Neural cell (in vitro differentiated cells): Measurements from ENCODE around the gene FSIP1.

Experiments used
- EP300 ChIP-seq: fragments of 450-650 bp; conservative IDR thresholded peaks from 2 replicates; pipeline ENCODE4 v1.6.1; 2014; ENCODE audit warnings: antibody characterized with exemption, mild to moderate bottlenecking, moderate library complexity; ENCODE audit not compliant: poor library complexity, severe bottlenecking
- EZH2 ChIP-seq: fragments of 200-600, 300-800 bp; shearing (Covaris generic), sonication (generic); IDR thresholded peaks from 2 replicates; pipeline ENCODE4 v1.6.1; 2014; ENCODE audit warnings: antibody characterized with exemption, low read length, borderline replicate concordance, mild to moderate bottlenecking; ENCODE audit not compliant: insufficient read depth, poor library complexity, severe bottlenecking
- RAD21 ChIP-seq: fragments of 450-650 bp; conservative IDR thresholded peaks from 2 replicates; pipeline ENCODE4 v1.6.1; 2014; ENCODE audit warnings: antibody characterized with exemption, mild to moderate bottlenecking, moderate library complexity
- SMC3 ChIP-seq: fragments of 450-650 bp; conservative IDR thresholded peaks from 2 replicates; pipeline ENCODE4 v1.6.1; 2014; ENCODE audit warnings: antibody characterized with exemption, mild to moderate bottlenecking, moderate library complexity; ENCODE audit not compliant: poor library complexity
- TF ChIP-seq, protein P1 (sequence below): fragments of 450-650 bp; IDR thresholded peaks from 2 replicates; pipeline ENCODE4 v1.5.1; 2014; ENCODE audit warnings: antibody characterized with exemption, mild to moderate bottlenecking, moderate library complexity; ENCODE audit not compliant: poor library complexity, severe bottlenecking
- TF ChIP-seq, protein P2 (sequence below): IDR thresholded peaks from 2 replicates; pipeline ENCODE4 v1.6.1; 2012; ENCODE audit warnings: borderline replicate concordance

DNA sequence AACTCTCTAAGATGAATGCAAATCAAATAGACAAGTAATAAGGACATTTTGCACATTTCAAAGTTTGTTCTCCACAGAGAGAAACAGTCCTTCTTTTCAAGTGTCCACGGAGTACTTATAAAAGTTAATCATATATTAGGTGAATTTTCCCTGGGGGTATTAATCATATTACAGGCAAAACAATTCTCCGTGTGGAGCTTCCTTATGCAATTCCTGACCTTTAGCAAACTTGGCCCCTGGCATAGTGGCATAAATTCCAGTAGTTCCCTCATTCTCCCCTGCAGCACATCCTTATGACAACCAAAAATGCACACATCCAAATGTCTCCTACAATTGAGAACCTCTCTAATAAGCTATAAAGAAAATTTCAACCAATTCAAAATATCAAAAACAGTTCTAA lies 34.4 kb downstream of the FSIP1 start:
- TF ChIP-seq, protein P1, sequence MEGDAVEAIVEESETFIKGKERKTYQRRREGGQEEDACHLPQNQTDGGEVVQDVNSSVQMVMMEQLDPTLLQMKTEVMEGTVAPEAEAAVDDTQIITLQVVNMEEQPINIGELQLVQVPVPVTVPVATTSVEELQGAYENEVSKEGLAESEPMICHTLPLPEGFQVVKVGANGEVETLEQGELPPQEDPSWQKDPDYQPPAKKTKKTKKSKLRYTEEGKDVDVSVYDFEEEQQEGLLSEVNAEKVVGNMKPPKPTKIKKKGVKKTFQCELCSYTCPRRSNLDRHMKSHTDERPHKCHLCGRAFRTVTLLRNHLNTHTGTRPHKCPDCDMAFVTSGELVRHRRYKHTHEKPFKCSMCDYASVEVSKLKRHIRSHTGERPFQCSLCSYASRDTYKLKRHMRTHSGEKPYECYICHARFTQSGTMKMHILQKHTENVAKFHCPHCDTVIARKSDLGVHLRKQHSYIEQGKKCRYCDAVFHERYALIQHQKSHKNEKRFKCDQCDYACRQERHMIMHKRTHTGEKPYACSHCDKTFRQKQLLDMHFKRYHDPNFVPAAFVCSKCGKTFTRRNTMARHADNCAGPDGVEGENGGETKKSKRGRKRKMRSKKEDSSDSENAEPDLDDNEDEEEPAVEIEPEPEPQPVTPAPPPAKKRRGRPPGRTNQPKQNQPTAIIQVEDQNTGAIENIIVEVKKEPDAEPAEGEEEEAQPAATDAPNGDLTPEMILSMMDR: no peak
- TF ChIP-seq EZH2 (no peak), RAD21 (no peak), SMC3 (no peak), EP300 (no peak)
- TF ChIP-seq, protein P2, sequence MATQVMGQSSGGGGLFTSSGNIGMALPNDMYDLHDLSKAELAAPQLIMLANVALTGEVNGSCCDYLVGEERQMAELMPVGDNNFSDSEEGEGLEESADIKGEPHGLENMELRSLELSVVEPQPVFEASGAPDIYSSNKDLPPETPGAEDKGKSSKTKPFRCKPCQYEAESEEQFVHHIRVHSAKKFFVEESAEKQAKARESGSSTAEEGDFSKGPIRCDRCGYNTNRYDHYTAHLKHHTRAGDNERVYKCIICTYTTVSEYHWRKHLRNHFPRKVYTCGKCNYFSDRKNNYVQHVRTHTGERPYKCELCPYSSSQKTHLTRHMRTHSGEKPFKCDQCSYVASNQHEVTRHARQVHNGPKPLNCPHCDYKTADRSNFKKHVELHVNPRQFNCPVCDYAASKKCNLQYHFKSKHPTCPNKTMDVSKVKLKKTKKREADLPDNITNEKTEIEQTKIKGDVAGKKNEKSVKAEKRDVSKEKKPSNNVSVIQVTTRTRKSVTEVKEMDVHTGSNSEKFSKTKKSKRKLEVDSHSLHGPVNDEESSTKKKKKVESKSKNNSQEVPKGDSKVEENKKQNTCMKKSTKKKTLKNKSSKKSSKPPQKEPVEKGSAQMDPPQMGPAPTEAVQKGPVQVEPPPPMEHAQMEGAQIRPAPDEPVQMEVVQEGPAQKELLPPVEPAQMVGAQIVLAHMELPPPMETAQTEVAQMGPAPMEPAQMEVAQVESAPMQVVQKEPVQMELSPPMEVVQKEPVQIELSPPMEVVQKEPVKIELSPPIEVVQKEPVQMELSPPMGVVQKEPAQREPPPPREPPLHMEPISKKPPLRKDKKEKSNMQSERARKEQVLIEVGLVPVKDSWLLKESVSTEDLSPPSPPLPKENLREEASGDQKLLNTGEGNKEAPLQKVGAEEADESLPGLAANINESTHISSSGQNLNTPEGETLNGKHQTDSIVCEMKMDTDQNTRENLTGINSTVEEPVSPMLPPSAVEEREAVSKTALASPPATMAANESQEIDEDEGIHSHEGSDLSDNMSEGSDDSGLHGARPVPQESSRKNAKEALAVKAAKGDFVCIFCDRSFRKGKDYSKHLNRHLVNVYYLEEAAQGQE: no peak
